Brain pericyte (primary cell): Measurements from ENCODE around the gene CPO.

Experiments used
- DNase-seq: peaks from one replicate; pipeline ENCODE4 v3.0.0-alpha.2; 2012; ENCODE audit warnings: low read depth, low spot score

Gene CPO

DNA sequence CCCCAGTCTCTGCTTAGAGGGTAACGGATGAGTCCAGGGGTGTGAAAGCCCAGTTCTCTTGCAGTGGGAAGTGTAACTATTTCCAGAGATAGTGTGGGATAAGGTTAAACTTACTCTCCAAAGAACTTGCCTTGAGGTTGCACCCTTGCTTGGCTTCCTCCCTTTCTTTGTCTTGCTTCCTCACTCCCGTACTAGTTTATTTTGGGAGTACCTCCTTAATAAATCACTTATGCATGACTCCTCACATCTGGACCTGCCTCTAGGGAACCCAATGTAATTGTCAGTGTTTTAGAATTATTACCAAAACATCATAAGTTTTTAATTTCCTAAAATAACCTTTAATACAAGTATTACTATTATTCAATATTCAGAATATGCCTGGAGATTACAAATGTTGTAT, 35.2 kb downstream of the CPO start:
- no peak for DNase-seq

DNA sequence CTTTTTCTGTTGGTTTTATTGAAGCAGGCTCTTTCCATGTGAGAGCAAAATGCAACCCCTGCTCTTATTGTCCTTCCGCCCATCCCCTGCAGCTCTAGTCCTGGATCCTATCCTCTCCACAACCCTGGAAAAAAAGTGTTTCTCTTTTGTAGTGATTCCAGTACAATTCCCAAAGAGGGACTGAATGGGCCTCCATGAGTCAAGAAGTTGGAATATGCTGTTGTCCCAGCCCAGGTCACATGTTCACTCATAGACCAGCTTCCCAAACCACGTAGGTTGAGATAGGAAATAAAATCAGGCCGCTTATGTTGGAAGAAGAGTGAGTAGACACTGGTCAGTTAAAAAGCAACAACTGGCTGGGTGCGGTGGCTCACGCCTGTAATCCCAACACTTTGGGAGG, 39.4 kb downstream of the CPO start:
- DNase-seq = no peak

DNA sequence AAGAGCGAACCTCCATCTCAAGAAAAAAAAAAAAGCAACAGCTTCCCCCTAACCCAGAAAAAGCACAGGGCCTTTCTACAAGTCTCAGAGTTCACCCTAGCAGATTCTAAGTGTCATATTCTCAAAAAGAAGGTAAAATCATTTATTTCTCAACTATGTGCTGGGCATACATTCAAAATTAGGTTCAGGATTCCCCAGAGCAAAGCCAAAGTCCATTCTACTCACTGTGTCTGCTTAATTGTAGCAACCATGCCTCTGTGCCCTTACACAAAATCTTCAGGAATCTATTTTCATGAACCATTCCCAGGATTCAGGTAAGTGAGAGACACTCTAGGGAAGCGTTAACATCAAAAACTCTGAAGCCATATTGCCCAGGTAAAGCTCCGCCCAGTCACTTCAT, 40.0 kb downstream of the CPO start:
- no peak for DNase-seq

DNA sequence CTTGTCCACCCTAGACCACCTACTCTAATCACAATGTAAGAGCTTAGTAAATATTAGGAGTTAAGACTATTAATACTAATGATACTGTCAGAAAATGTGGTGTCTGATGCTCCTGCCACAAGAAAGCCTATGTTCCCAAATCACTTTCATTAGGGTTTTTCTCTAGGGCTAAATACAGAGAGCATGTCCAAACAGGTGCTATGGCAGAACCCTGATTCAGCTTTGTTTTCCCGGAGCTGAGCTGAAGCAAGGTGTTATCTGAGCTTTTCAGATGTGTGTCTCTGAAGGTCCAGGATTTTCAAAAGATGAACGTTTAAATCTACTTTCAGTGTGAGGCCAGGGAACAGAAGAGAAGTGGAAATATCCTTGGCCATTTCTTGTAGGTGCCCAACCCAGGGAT, 40.6 kb downstream of the CPO start:
- no peak for DNase-seq

DNA sequence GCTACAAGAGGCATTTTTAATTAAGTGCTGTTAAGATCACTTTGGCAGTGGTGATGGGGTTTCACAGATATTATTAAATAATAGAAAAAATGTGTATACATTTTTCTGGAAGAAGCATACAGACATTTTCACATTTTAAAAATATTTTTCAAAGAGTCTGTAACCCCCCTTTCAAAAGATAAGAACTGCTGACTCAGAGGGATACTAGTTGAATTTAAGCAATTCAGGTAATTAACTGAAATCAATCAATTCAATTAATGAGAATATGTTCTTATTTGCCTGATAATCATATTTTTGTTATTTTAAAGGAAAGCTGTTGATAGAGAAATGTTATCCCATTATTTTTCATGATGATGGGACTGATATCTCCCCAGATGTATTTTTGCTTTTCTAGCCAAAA, 41.1 kb downstream of the CPO start:
- DNase-seq = no peak

DNA sequence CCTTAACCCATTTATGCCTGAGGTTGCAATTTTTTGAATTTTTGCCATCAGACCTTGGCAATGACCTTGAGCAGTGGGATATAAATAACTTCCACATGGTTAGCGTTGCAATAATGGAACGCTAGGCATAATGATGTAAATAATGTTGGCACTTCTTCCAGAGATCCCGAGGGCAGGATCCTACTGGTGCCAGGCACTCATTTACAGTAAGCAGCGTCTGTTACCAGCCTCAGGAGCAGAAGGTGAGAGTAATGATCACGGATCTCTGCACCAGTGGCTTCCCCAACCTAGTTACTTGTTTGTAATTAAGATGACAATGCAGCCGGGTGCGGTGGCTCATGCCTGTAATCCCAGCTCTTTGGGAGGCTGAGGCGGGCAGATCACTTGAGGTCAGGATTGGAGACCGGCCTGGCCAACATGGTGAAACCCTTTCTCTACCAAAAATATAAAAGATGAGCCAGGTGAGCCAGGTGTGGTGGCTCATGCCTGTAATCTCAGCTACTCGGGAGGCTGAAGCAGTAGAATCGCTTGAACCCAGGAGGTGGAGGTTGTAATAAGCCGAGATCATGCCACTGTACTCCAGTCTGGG, 41.9 kb downstream of the CPO start:
- no peak for DNase-seq

DNA sequence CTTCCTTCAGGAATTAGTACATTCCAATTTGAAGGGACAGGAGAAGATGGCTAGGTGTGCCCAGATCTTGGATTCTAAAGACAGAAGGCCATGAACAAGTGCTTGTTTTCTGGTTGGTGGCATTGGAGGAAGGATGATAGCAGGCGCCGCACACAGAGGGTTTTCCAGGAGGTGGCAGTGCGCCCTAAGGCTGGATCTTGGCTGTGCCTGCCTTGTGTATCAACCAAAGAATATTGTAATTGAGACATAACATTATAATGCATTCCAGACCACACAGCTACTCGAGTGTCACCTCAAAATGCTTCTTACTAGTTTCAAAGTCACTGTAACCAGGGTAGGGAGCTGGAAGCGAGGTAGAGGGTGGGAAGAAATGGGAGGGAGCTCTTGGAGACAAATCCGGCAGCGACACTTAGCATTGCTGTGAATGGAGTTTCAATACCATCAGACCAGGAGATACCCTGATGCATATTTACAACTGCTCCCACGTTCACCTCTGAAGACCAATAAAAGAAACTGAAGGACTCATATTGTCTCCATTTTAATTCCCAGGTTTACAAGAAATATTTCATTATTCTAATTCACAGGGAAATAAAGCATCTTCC, 42.5 kb downstream of the CPO start:
- peak; percentile 41 for DNase-seq

DNA sequence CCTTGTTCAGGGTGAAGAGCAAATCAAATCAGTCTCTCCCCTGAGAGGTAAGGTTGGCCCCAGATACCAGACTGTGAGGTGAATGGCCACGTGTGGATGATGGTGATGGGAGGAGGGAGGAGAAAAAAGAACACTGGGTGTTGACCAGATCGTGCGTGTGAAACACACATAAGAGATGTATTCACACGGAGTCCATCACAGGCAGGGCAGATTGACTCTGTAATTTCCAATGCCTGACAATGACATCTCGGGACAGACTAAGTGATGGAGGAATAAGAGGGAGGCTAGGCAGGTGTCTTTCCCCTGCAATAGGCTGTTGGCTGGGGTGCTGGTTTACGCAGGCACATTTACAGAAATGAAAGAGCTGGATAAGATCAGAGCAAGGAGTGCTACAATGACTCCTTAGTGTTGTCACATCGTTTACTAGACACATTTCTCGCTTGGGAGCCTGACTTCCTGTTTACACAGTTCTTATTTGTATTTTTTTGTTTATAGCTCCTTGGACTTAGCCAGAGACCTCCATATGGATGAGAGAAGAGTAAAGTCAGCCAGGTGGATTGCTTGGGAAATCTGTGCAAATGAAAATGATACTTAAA, 43.1 kb downstream of the CPO start:
- no peak for DNase-seq

DNA sequence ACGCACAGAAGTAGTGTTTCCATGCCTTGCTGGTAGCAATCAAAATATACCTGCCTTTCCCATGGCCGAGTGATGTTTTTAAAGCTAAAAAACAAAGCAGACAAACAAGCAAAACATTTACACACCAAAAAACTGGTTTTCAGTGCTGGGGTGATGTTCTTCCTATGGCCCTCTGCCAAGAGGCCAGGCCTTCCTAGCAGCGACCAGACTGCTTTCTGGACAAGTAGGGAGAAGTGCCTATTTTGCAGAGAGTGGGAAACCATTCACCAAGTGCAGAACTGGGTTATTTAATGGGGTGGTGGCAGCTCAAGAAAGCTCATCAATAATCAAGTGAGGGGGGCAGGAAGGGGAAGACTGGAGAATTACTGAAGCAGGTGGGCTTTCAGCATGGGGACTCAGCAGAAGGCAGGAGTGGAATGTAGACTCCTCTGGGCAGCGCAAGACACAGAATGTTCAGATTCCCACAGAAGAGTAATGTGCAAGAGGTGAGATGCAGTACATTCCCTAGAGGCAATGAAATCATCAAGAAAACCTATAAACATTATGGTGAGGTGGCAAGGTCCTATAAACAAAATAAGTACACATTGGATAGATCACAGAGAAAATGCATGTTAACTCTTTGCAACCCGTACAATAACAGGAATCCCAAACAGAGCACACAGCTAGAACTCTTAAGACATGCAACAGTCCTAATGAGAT, 44.0 kb downstream of the CPO start:
- DNase-seq = no peak

DNA sequence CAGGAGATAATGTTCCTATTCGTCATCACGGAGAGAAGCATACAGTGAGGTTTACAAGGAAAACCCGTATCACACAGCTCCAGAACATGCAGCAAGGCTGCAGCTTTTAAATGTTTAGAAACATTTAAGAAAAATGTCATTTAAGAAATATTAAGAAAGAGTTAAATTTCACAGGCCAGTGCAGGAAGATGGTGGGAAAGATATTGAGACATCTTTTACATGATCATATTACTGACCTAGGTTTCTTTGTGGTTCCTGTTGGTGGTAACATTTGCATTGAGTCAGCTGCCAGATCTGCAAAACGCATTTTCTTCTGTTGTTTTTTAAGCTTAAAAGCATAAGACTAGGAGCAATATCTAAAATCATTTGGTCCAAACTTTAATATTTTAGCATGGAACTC, 44.9 kb downstream of the CPO start:
- peak; percentile 20 for DNase-seq

DNA sequence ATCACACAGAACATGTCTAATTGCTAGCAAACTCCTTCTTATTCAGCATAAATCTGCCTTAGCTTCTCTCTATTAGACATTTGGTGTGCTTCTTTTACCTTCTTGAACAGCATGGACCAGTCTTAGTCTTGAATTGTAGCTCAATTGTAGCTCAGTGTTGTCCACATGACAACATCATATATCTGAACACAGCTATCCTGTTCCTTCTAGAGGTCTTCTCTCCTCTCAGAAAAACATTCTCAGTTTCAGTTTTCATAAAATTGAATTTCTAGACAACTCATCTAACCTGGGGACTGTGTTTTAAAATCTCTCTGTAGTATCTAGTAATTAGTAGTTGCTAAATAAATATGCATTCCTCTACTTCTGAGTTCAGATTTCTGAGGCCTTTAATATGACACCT, 47.6 kb downstream of the CPO start:
- DNase-seq = no peak

DNA sequence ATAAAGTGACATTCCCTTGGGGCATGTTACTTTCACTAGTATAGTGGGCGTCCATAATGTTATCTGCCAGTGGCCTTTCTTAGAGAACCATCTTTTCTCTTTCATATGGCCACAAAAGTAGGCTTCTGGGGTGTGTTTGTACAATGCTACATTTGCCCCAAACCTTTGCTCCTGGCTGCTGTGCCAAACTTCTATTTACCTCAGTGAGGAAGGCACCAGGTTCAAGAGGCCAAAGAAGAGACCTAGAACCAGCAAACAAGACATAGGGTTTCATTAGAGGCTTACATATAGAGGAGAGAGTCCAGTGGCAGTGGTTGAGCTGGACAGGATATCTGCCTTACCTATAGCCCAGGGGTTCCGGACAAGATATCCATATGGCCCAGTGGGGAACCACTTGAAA, 48.5 kb downstream of the CPO start:
- no peak for DNase-seq

DNA sequence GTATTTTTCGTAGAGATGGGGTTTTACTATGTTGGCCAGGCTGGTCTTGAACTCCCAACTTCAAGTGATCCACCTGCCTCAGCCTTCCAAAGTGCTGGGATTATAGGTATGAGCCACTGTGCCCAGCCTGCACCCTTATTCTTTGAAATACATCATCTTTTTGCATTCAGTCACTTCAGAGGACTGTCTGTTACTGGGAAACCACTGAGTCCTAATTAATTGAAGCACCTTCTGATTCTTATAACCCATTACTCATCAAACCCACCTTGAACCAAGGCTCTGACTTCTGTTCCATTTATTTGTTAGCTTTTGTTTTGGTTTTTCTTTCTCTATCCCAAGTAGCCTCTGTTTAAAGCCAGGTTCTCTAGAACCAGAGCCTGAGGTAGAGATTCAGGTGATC, 49.6 kb downstream of the CPO start:
- no peak for DNase-seq

DNA sequence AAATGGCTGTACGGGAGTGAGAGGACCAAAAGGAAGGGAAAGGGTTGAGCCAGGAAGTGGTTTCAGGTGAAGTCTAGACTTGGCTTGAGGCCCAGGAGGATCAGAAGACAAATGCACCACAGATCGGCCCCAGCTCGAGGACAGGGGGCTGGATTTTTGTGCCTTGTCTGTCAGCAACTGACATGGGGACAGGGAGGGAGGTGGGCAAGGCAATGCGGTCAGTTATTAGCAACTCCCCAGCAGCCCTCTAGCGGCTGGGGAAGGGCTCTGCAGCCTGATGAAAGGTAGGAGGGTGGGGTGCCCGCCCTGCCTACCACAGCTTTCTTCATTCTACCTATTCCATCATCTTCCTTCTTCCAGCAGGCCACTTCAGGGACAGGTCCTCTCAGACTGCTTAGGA, 50.0 kb downstream of the CPO start:
- DNase-seq = no peak

DNA sequence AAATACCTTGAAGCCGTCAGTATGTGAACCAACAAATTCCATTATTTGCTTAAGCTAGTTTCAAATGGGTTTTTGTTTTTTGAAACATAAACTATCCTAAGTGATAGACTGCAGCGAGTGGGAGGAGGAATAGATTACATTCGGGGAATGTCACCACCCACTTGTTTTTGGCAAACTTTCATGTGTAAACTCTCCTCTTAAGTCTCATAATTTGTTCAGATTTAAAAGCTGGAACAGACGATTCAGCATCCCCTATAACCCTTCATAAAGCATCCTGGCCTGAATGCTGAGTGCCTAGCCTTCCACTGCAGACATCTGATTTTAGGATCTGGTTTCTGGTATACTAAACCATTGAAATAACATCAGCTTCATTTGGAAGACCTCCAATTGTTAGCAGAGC, 51.0 kb downstream of the CPO start:
- DNase-seq = no peak

DNA sequence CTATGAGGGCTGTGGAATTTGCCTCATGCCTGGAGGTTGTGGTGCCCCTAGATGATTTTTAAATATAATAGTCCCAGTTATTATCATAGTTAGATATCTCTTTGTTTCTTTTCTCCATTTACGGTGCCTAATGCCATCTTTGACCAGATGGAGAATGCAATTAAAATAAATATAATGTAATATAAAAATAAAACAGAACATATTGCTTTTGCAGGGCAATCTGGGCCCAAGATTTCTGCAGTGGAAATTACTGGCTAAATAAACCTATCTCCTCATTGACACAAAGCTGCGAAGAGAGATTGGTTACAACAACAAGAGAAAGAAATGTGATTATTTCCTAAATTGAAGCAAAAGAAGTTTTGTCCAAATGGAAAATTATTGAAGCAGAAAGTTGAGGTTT, 51.8 kb downstream of the CPO start:
- DNase-seq = no peak

DNA sequence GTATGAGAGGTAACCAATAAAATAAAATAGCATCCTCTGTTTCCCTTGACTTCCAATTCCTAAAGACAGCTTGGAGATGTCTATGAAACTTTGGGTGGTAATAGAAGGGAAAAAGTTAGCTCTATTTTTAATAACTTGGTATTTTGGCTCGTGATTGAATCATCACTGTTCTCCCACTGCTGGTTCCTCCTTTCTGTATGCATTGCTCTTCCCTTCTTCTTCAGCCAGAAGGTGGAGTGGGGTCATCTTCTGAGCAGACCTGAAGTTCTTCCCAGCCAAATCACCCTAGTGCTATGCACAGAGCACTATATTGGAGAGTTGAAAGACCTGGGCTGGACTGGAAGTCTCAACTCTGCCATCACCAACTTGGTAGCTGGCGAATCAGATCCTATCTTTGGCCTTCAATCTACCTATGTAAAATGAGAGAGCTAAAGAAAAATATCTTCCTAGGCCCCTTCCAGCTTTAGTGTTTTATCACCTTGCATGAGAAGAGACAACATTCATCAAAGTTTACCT, 54.1 kb downstream of the CPO start:
- DNase-seq = no peak

DNA sequence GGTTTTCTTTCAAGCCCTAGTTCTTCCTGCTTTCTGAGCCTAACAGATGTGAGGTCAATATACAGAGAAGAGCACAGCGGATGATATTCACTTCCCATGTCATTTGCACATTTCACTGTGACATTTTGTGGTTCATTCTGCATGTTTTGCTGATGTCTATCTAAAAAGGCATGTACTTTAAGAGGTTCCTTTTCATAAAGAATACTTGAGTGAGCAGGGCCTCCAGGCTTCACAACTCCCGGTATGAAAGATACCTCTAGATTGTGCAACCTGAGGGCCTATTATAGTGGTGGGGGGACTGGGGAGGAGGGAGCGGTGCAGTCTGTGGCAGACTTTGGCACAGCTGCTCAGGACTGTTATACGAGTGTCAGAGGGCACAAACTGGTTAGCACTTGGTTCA, 54.6 kb downstream of the CPO start:
- DNase-seq = no peak

DNA sequence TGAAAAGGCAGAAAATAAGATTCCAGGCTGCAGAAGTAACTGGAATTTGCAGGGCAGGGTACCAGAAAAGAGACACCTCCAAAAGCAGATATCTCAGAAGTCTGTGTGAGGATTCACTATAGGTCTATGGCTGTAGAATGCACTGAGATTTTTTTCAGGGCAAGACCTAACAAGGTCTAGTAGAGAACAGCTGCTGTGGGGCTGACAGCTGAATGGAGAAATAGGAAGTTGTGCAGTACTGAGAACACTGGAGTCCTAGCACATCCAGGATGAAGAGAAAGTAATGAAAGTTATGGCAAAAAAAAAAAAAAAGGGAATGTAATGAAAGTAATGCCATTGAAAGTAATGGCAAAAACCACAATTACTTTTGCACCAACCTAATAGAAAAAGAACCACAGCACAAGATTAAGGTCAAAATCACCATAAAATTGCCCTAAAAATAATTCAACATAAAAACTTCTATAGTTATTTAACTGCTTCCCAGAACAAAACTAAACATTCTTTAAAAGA, 57.3 kb downstream of the CPO start:
- DNase-seq = no peak

DNA sequence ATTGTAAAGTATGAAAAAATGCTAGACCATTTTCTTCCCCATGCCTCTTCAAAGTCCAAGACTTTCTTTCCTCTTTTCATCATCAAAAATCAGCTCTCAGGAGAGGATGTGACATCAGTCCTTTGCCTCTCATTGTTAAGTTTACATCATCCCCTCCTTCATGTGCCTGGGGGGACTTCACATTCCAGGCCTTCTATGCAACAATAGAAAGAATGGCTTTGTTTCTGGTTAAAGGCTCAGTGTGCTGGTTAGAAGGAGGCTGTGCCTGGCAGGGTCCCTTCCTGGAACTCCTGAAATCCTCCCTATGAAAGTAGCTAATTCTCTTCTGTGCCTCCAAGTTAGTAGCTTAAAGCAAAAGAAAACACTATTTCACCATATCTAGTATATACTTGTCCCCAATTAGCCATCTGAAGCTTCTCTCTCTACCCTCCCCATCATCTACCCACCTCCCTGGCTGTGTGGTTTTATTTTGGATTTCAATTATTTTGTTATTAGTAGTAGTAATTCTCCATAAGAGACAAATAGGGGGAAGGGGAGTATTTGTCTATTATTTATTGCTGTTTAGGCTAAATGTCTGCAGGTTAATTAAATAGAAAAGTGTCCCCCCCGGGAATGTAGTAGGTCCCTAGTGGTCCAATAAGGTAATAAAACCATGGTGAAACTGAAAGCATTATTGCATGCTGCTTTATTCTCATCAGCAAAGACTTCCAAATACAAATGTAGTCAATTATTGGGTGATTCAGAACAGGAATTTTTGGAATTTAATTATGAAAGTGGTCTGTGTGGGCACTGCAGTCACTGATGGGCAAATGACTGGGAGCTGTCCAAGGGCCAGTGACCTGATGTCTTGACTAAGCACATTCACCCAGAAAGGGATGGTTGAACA, 69.0 kb downstream of the CPO start:
- no peak for DNase-seq

DNA sequence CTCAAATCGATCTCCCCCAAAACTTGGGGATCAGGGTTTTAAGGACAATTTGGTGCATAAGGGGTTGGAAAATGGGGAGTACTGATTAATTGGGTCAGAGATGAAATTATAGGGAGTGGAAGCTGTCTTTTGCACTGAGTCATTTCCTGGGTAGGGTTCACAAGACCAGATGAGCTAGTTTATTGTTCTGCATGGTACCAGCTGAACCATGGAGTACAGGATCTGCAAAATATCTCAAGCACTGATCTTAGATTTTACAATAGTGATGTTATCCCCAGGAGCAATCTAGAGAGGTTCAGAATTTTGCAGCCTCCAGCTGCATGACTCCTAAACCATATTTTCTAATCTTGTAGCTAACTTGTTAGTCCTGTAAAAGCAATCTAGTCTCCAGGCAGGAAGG, 73.1 kb downstream of the CPO start:
- DNase-seq = no peak

DNA sequence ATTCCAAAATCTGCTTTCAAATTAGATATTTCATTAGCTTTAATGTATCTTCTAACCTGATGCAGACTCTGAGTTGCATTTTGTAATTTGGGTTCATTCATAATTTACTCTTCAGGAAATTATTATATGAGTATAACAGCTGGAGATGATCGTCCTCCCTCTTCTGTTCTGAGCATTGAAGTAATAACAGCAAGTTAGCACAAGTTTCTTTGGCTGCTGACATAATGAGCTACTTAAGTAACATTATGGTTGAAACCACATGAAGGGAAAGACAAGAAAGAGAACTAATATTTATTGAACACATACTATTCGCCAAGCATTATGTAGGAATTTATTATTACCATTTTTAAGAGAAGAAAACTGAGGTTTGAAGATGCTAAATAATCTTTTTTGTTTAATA, 75.1 kb downstream of the CPO start:
- no peak for DNase-seq
